Measurements from ENCODE around the gene RNASEH2B.
A peak's percentile ranks its signal among the peaks of the same experiment; 100 is the strongest.

GRCh38 chr13:50915565-50915964 lies 6.0 kb downstream of the RNASEH2B start:
- TF ChIP-seq, protein P1, sequence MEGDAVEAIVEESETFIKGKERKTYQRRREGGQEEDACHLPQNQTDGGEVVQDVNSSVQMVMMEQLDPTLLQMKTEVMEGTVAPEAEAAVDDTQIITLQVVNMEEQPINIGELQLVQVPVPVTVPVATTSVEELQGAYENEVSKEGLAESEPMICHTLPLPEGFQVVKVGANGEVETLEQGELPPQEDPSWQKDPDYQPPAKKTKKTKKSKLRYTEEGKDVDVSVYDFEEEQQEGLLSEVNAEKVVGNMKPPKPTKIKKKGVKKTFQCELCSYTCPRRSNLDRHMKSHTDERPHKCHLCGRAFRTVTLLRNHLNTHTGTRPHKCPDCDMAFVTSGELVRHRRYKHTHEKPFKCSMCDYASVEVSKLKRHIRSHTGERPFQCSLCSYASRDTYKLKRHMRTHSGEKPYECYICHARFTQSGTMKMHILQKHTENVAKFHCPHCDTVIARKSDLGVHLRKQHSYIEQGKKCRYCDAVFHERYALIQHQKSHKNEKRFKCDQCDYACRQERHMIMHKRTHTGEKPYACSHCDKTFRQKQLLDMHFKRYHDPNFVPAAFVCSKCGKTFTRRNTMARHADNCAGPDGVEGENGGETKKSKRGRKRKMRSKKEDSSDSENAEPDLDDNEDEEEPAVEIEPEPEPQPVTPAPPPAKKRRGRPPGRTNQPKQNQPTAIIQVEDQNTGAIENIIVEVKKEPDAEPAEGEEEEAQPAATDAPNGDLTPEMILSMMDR (IDR thresholded peaks at IDR 0.05) = peak; percentile 15
- TF ChIP-seq EZH2 (IDR thresholded peaks at IDR 0.05) = no peak
